ENCODE data around the gene MARCHF3. TPM values are rescaled to one million over a fixed set of nuclear protein-coding genes. Genes with fewer than 3 reads are reported as not detected.

Gene MARCHF3
- total and polyA plus RNA-seq, 10 of the 15 experiments (the other 5 are each of a cell fraction or from before 2014, with no cell fraction given) = 3.6 to 24.1 (median 11.3) TPM

DNA sequence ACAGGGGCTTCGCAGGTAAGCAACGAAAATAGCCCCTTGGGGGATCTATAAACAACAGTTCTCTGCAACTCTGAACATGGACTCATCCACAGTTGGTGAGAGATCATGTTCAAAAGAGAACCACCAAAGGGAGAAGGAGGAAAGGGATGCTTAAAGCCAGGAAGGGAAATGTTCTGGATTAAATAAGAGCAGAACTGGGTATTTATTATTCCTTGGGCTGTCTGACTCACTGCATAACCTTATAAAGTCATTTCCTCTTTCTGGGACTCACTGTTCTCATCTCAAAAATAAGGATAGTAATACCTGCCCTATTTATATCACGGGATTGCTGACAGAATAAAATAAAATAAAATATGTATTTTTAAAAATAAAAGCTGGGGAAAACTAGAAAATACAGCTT is 11.2 kb upstream of the MARCHF3 start:
- no peak overlapping the region for H2AFZ ChIP-seq (ENCODE audit: control insufficient read depth, low read depth, low read length)
- H3K36me3 ChIP-seq (ENCODE audit: control insufficient read depth in 2 of 2, insufficient read depth in 2 of 2, low read length in 1 of 2) = no peaks in the 10 kb centered on the region; a peak in 1 of 4 replicates
- ATAC-seq (no peak), FAIRE-seq (no peak), DNase-seq (ENCODE audit: low read depth, low spot score) (no peak)
- H3K9me3 ChIP-seq (replicated peaks; ENCODE audit: control insufficient read depth, insufficient read depth, low read length) = no peaks in the 10 kb centered on the region
- no peaks in the 10 kb centered on the region for H3K79me2 ChIP-seq (ENCODE audit: control insufficient read depth, insufficient read depth, low read length)
- no peaks in the 10 kb centered on the region for H4K20me1 ChIP-seq (ENCODE audit: control insufficient read depth, insufficient read depth)
- no peak overlapping the region for H3K9ac ChIP-seq (ENCODE audit: control insufficient read depth, insufficient read depth, low read length)
- POLR2A ChIA-PET = interaction anchor here (0.5 to 1.2 kb wide), 2 partner anchors 10 to 241 kb away, joined by 3 to 7 read pairs; no protein-coding TSS in a partner anchor
- BruUV-seq (replicated peaks) = no TSS peak
- TF ChIP-seq ZNF207 (IDR thresholded peaks at IDR 0.05; ENCODE audit: borderline replicate concordance) (no peak), PKNOX1 (IDR thresholded peaks at IDR 0.05) (no peak), HDGF (IDR thresholded peaks at IDR 0.05) (no peak), SRF (IDR thresholded peaks at IDR 0.05; ENCODE audit: low read depth in 2 of 2, low read length in 2 of 2) (no peak), SUPT20H (IDR thresholded peaks at IDR 0.05; ENCODE audit: borderline replicate concordance, control insufficient read depth, low read depth, low read length) (no peak), EP300 (IDR thresholded peaks at IDR 0.05; ENCODE audit: borderline replicate concordance in 1 of 2, control insufficient read depth in 1 of 2, low read depth in 2 of 2, low read length in 2 of 2) (no peak), SUZ12 (IDR thresholded peaks at IDR 0.05; ENCODE audit: unreplicated experiment) (no peak), NRF1 (conservative IDR thresholded peaks at IDR 0.05; ENCODE audit: low read depth, low read length) (no peak), NFYA (IDR thresholded peaks at IDR 0.05; ENCODE audit: borderline replicate concordance, low read depth, low read length) (no peak), JUND (IDR thresholded peaks at IDR 0.05; ENCODE audit: low read depth, low read length) (no peak)
- TF ChIP-seq, protein P1, sequence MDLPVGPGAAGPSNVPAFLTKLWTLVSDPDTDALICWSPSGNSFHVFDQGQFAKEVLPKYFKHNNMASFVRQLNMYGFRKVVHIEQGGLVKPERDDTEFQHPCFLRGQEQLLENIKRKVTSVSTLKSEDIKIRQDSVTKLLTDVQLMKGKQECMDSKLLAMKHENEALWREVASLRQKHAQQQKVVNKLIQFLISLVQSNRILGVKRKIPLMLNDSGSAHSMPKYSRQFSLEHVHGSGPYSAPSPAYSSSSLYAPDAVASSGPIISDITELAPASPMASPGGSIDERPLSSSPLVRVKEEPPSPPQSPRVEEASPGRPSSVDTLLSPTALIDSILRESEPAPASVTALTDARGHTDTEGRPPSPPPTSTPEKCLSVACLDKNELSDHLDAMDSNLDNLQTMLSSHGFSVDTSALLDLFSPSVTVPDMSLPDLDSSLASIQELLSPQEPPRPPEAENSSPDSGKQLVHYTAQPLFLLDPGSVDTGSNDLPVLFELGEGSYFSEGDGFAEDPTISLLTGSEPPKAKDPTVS (IDR thresholded peaks at IDR 0.05; ENCODE audit: low read depth, low read length) = no peak
- 46% methylated on average over 3 of the region's 3 CpGs for WGBS (ENCODE audit: insufficient coverage, insufficient replicate concordance, low lambda C conversion rate, missing lambda C conversion rate)
- H3K27me3 ChIP-seq (replicated peaks in 1 of 2; ENCODE audit: control insufficient read depth in 2 of 2, insufficient read depth in 2 of 2, low read length in 1 of 2) = no peaks in the 10 kb centered on the region
- RAD21 ChIA-PET (ENCODE audit: unreplicated experiment) = no interaction called here
- in situ Hi-C loops (cut with MboI) (no loop called here), intact Hi-C loops (cut with micrococcal nuclease; ENCODE audit: unreplicated experiment) (loop anchor here (10.0 kb wide), 1 partner anchor 387 kb away; no protein-coding TSS in a partner anchor)
- SMC1A ChIA-PET (ENCODE audit: uncharacterized antibody, unreplicated experiment) = interaction anchor here (0.9 to 1.0 kb wide), 2 partner anchors 43 to 165 kb away, joined by 3 read pairs; no protein-coding TSS in a partner anchor
- CTCF ChIA-PET = no interaction called here
- H3K4me3 ChIP-seq = no peak overlapping the region
- no peaks in the 10 kb centered on the region for H3K4me1 ChIP-seq (ENCODE audit: control insufficient read depth, insufficient read depth, low read length)
- no peak overlapping the region for H3K27ac ChIP-seq (ENCODE audit: control insufficient read depth, insufficient read depth)
- no peak overlapping the region for H3K4me2 ChIP-seq (ENCODE audit: control insufficient read depth, insufficient read depth)

All from GM12878 (cell line).